Stimulated activated CD8-positive, alpha-beta memory T cell treated with anti-CD3 and anti-CD28 coated beads, Interleukin-7, amount 100 ng/mL, for 24 hours (primary cell): Measurements from ENCODE around the gene CD109.
"Not testable (repeated sequence)": the region's sequence is repeated elsewhere in the genome, so short reads cannot be mapped to it uniquely, and the experiment has no call there.

Experiments
- DNase-seq: peaks from one replicate; pipeline ENCODE4 v3.0.0-alpha.2; 2020; ENCODE audit warnings: low read depth

Gene CD109

DNA sequence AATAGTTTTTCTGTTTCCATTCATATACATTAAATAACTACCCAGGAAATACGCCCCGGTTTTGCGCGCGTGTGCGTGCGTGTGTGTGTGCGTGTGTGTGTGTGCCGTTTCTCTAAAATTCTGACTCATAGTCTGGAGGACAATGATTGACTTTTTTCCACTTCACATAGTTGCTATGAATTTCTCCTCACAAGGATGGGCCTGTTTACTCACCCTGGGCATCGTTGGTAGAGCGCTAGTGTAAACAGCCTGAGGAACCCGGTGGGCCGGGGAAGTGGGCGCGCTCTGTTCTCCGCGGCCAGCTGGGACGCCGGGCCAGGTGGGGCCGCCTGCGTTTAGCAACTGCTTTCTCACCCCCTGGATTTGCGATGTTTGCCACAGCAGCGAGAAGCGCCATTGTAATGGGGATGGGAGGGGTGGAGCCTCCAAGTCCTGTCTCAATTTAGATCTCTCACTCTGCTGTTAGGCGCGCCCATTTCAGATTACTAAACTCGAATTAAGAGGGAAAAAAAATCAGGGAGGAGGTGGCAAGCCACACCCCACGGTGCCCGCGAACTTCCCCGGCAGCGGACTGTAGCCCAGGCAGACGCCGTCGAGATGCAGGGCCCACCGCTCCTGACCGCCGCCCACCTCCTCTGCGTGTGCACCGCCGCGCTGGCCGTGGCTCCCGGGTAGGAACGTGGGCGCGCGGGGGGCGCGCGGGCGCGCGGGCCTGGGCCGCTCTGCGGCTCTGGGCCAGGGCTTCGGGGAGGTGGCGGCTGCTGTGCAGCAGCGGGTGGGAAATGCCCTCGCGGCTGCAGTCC is at the start of gene CD109:
CD109 (plus strand) TSS at position 585 of the 803 bp plus-strand sequence; CDS start at position 598, 13 bp downstream.
- peak; percentile 27 for DNase-seq

GRCh38 chr6:73648166-73648565 is 47.8 kb upstream of the CD109 start:
- DNase-seq, result no peak

DNA sequence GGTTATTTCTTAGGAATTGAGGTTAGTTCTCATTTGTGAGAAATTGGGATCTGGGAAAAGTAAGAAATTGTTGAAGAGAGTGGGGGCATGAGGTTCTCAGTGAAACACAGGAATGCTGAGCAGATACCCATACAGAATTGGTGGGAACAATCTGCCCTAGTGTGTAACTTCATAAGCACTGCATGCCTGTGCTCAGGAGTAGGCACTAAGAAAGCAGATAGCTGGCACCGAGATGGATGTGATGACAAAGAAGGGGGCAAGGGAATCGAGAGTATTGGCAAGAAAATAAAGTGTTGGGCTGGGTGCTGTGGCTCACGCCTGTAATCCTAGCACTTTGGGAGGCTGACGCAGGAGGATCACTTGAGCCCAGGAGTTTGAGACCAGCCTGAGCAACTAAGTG is 46.2 kb upstream of the CD109 start:
- DNase-seq, result no peak

DNA sequence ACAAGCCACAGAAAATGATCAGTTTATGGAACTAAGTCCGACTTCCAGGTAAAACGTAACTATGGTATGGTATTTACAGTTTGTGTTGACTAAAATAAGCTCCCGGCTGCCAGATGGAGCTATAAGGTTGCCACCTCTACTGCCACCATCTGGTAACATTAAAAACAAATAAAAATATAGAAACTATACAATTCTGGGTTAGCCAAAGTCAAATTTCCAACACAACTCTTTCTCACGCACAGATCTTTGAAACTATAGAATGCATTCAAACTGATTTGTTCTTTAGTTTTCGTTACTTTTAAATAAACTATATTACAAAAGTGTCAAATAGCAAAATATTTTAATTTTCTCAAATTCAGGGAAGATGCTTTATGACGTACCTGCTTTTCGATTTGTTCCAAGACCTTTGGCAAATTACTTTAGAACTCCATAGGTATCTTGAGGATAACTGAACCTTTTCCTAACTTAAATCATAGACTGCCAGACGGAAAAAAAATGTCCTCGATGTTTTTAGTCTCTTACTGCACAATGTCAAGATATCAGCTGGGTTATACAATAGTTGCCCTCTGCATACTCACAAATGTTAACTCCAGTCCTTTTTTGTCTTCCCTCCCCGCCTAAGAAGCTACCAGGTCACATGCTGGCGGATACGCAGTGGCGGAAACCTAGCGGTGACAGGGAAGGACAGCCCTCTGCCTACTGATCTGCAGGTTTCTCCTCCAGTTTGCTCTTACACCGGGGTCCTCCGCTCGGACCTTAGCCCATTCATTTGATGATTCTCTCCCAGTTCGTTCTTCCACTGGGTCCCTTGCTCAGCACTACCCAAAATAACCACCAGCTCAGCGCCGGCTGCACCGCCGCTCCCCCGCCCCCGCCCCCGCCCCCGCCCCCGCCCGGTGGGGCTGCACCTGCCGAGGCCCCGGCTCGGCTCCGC is 43.1 kb upstream of the CD109 start:
- DNase-seq, result peak; percentile 19

- DNase-seq, result peak; percentile 86
Measured at GRCh38 chr6:73653571-73654424, 42.2 kb upstream of the CD109 start, which contains the start of gene SLC17A5. Gene SLC17A5 (minus strand): TSS chr6:73653992. CDS start chr6:73653886, 106 bp downstream.

DNA sequence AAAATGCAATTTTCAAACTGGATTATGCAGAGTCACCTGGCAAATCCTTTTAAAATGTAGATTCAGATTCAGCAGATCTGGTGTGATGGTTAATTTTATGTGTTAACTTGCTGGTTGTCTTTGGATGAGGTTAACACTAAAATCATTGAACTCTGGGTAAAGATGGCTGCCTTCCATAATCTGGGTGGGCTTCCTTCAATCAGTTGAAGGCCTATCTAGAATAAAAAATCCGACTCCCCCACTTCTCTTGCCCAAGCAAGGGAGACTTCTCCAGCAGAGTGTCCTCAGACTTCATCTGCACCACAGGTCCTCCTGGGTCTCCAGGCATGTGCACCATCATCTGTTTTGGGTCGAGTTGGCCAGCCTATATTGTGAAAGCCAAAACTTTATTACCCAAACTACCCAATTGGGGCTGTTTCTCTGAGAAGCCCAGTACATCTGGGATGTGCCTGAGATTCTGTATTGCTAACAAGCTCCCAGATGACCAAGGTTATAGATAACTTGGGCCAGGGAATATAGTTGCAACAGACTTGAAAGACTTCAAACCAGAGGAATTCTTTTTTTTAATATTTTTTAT is 40.6 kb upstream of the CD109 start:
- DNase-seq, result no peak

DNA sequence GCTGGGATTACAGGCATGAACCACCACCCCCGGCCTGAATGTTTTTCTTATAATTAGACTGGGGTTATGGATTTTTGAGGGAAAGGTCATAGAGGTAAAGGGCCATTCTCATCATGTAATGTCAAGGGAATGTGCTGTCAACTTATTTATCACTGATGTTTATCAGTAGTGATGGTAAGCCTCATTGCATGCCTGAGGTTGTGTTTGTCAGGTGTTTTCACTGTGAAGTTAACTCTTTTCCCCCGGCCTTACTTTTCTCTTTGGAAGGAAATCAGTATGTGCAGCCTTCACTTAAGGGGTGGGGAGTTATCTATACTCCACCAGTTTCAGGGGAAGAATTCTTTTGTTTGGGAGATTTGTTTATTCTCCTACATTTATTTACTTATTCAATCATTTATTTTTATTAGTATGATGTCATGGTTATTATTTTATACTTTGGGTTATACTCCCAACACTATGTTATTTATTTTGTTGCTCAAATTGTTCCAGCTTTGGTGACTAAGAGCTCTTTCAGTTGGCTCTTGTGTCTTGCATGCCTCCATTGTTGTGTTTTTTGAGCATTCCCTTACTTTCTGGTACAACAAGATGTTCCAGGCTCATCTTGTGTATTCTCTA is 39.4 kb upstream of the CD109 start:
- DNase-seq, result no peak

DNA sequence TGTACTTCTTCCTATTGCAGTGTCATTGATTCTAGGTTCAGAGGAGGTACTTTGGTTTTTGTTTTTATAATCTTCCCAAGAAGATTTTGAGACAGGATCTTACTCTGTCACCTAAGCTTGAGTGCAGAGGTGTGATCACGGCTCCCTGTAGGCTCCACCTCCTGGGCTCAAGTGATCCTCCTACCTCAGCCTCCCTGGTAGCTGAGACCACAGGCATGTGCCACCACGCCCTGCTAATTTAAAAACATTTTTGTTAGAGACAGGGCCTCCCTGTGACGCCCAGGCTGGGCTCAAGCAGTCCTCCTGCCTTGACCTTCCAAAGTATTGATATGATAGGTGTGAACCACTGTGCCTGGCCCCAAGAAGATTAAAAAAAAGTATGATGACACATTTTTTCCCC is 38.8 kb upstream of the CD109 start:
- no peak for DNase-seq

DNA sequence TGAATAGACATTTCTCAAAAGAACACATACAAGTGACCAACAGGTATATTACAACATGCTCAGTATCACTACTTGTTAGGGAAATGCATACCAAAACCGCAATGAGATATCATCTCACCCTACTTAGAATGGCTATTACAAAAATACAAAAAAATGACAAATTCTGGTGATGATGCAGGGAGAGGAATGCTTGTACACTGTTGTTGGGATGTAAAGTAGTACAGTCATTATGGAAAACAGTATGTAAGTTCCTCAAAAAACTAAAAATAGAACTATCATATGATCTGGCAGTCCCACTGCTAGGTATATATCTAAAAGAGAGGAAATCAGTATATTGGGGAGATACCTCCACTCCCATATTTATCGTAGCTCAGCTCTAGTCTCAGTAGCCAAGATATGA is 31.3 kb upstream of the CD109 start:
- DNase-seq, result no peak

- no peak for DNase-seq
Measured at GRCh38 chr6:73665686-73666319, 30.2 kb upstream of the CD109 start.

DNA sequence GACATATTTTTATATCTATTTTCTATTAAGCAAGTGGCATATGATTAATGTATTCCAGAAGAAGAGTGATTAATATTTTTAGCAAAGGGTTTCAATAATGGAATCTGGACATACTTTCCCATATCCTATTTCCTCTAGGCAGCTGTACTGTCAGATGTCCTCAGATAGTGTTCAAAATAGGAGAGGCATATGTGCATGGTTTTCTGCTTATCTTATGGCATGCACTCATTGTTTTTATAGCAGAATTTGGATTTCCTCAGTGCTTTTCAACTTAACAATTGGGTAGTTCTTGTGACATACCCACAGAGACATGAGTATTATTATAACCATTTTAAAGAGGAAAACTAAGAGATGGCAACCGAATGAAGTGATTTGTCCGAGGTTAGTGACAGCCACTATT is 29.6 kb upstream of the CD109 start:
- no peak for DNase-seq

GRCh38 chr6:73667798-73668197 is 28.2 kb upstream of the CD109 start:
- no peak for DNase-seq

DNA sequence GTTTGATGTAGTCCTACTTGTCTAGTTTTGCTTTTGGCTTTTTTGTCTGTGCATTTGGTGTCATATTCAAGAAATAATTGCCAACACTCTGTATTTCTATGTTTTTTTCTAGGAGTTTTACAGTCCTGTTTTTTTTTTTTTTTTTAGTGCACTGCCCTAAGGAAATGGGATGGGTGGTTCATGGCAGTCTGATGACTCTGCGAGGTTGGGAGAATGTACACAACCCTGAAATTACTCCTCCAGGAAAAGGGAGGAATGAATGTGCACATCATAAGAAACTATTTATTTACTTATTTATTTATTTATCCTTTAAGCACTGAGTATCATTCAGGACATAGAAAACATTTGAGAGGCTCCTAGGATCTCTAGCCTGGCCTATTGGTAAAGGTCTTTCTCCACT is 27.0 kb upstream of the CD109 start:
- no peak for DNase-seq

DNA sequence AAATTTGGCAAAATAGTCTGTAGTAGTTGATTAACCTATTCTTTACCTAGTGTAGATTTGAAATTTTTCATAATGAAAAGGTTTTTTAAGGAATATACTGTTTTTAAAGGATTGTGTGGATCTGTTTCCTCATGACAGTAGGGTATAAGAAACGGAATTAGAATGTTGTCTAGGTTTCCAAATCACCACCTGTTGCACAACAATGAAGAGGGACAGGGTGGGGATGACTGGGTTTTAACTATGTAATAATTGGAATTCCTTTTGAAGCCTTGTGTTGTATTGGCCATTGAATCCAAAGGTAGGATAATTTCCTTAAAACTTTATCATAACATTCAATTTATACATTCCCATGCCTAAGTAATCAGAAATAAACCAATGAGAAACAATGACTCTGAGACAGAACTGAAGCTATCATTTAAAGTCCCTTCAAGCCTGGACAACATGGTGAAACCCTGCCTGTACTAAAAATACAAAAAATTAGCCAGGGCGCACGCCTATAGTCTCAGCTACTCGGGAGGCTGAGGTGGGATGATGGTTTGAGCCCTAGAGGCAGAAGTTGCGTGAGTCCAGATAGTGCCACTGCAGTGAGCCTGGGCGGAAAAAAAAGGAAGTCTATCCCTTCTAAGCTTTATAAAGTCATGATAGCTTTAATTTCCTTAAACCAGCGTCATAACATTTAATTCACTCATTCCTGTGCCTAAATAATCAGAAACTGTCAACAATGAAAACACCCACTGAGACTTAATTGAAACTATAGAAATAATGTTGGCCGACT is 23.9 kb upstream of the CD109 start:
- DNase-seq, result no peak

- peak; percentile 44 for DNase-seq
Measured at GRCh38 chr6:73675466-73676098, 20.4 kb upstream of the CD109 start.

DNA sequence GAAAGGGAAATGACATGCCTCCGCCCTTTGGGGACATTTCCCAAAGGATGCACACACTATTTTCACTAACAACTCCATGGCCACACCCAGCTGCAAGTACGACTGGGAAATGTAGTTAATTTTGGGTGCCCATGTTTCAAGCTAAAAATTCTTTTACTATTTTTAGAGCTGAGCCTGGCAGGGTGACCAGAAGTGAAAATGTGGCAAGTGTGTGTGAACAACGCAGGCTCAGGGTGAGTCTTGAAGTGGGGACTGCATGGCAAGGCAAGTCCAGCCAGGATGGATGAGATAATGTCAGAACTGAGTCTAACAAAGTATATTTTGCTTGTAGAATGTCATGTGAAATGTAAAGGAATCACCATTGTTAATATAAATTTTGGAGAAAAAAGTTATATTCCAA is 17.0 kb upstream of the CD109 start:
- no peak for DNase-seq

DNA sequence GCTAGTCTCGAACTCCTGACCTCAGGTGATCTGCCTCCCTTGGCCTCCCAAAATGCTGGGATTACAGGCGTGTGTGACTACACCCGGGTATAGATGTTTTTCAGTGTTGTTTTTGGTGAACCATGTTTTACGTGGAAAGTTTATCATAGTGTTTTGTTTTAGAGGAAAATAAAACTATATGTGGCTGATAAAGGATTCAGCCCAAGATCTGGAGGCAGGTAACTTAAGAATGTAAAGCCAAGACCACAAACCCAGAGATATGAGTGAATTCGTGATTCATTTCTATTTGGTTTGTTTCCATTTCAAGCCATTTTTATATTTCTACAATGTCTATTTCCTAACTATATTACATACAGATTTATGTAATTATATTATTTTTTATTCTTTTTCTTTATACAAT is 16.2 kb upstream of the CD109 start:
- DNase-seq, result not testable (repeated sequence)

GRCh38 chr6:73680289-73680918 is 15.6 kb upstream of the CD109 start:
- DNase-seq, result no peak

- not testable (repeated sequence) for DNase-seq
Measured at GRCh38 chr6:73683574-73683973, 12.4 kb upstream of the CD109 start.
